DND-41 (cell line): ENCODE measurements around the gene DIS3L2.

ENCODE experiments used
- ATAC-seq: fragments of 200-7000 bp; cut with Tn5 transposase; 3 replicates; pipeline ENCODE4 v1.9.1; 2021; ENCODE audit warnings: low read depth; ENCODE audit not compliant: insufficient read depth
- DNase-seq: peaks from one replicate; pipeline ENCODE4 v3.0.0-alpha.2; 2020
- H2AFZ ChIP-seq: 2 replicates; pipeline ENCODE4 v1.6.0; 2012; ENCODE audit warnings: low read depth, low read length
- H3K27ac ChIP-seq: 2 replicates; pipeline ENCODE4 v1.5.1; 2012; ENCODE audit warnings: low read length, inconsistent platforms
- H3K27me3 ChIP-seq: fragments of 200-600 bp; sonication (generic); 2 replicates; pipeline ENCODE4 v1.6.0; 2012; ENCODE audit warnings: low read length, mild to moderate bottlenecking, inconsistent platforms; ENCODE audit not compliant: insufficient read depth, poor library complexity
- H3K36me3 ChIP-seq: 2 replicates; pipeline ENCODE4 v1.5.1; 2012; ENCODE audit warnings: low read length, inconsistent platforms; ENCODE audit not compliant: insufficient read depth
- H3K4me1 ChIP-seq: 2 replicates; pipeline ENCODE4 v1.5.1; 2012; ENCODE audit warnings: mild to moderate bottlenecking, low read length; ENCODE audit not compliant: insufficient read depth
- H3K4me2 ChIP-seq: 2 replicates; pipeline ENCODE4 v1.6.0; 2012; ENCODE audit warnings: mild to moderate bottlenecking, moderate library complexity, low read length, inconsistent platforms; ENCODE audit not compliant: insufficient read depth
- H3K4me3 ChIP-seq, 2 experiments: fragments of 200-600 bp in 1 of 2; shearing (Covaris generic) in 1 of 2; 2 replicates each; pipeline ENCODE4 v1.5.1; 2012 to 2016; ENCODE audit warnings: inconsistent platforms in 2 of 2, low read length in 2 of 2, mild to moderate bottlenecking in 2 of 2, low read depth in 1 of 2, moderate library complexity in 1 of 2
- H3K79me2 ChIP-seq: 2 replicates; pipeline ENCODE4 v1.6.0; 2012; ENCODE audit warnings: low read length, inconsistent platforms; ENCODE audit not compliant: insufficient read depth
- H3K9ac ChIP-seq: 2 replicates; pipeline ENCODE4 v1.6.0; 2012; ENCODE audit warnings: low read depth, mild to moderate bottlenecking, inconsistent platforms, low read length, moderate library complexity
- H3K9me3 ChIP-seq: 2 replicates; pipeline ENCODE4 v1.5.1; 2012; ENCODE audit warnings: low read length, moderate library complexity, mild to moderate bottlenecking, inconsistent platforms; ENCODE audit not compliant: insufficient read depth, severe bottlenecking
- H4K20me1 ChIP-seq: 2 replicates; pipeline ENCODE4 v1.6.0; 2012; ENCODE audit warnings: low read length; ENCODE audit not compliant: insufficient read depth
- EZH2 ChIP-seq: IDR thresholded peaks from 3 replicates; pipeline ENCODE4 v1.6.1; 2012; ENCODE audit warnings: borderline replicate concordance, low read depth, mild to moderate bottlenecking, moderate library complexity, low read length, inconsistent platforms; ENCODE audit not compliant: severe bottlenecking
- TF ChIP-seq, protein P1 (sequence below): IDR thresholded peaks from 2 replicates; pipeline ENCODE4 v1.5.1; 2012; ENCODE audit warnings: borderline replicate concordance, low read length, moderate library complexity, mild to moderate bottlenecking; ENCODE audit not compliant: poor library complexity, severe bottlenecking; ENCODE audit errors: extremely low read depth

DIS3L2 gene

DNA sequence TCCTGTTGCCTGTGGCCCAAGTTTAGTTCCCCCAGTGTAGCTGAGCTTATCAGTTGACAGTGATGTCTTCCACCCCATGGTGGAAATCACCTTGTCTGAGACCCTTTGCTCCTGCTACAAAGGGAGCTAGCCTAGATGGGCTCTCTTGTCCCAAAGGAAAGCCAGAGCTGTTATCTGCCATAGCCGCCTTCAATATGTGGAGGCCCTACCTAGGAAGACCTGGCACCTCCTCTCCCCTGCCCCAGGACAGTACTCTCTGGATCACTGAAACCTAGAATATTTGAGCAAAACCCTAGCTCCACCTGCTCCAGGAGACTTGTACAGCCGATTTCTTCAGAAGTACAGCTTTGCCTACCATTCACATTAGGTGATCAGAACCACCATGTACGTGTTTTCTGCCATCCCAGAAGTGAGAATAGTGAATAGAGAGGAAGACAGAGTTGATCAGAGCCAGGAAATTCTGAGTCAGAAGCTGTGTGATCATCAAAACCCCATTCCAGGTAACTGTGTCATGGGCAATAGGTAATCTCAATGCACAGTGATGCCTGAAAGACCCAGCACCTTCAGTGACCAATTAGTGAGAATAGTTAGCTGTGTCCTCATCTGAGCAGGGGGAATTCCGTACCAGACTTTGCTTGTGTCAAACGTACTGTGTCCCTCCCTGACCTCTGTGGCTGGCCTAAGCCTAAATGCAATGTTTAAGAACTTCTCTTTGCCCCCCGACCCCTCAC is 278.6 kb downstream of the DIS3L2 start:
- Histone ChIP-seq H3K27ac (no peak overlapping the region), H3K27me3 (no peaks in the 10 kb centered on the region), H3K36me3 (peaks cover 7% of the 10 kb centered on the region; the same call in 1 of the 2 replicates), H3K4me3 (no peak overlapping the region), H3K9ac (no peak overlapping the region), H3K79me2 (no peaks in the 10 kb centered on the region), H4K20me1 (no peaks in the 10 kb centered on the region), H3K4me1 (peaks cover 15% of the 10 kb centered on the region), H3K9me3 (no peaks in the 10 kb centered on the region), H2AFZ (no peak overlapping the region), H3K4me2 (no peak overlapping the region)
- no peak for TF ChIP-seq EZH2
- TF ChIP-seq, protein P1, sequence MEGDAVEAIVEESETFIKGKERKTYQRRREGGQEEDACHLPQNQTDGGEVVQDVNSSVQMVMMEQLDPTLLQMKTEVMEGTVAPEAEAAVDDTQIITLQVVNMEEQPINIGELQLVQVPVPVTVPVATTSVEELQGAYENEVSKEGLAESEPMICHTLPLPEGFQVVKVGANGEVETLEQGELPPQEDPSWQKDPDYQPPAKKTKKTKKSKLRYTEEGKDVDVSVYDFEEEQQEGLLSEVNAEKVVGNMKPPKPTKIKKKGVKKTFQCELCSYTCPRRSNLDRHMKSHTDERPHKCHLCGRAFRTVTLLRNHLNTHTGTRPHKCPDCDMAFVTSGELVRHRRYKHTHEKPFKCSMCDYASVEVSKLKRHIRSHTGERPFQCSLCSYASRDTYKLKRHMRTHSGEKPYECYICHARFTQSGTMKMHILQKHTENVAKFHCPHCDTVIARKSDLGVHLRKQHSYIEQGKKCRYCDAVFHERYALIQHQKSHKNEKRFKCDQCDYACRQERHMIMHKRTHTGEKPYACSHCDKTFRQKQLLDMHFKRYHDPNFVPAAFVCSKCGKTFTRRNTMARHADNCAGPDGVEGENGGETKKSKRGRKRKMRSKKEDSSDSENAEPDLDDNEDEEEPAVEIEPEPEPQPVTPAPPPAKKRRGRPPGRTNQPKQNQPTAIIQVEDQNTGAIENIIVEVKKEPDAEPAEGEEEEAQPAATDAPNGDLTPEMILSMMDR: no peak
- no peak for ATAC-seq
- DNase-seq: no peak

- no peak overlapping the region for H3K4me2 ChIP-seq
- H3K4me3 ChIP-seq: no peak overlapping the region
- no peaks in the 10 kb centered on the region for H3K9me3 ChIP-seq
- H3K27ac ChIP-seq: no peak overlapping the region
- DNase-seq (no peak), ATAC-seq (no peak)
- H4K20me1 ChIP-seq: no peaks in the 10 kb centered on the region
- H3K9ac ChIP-seq: no peak overlapping the region
- no peaks in the 10 kb centered on the region for H3K27me3 ChIP-seq
- TF ChIP-seq, protein P1: no peak
- TF ChIP-seq EZH2: no peak
- peaks cover 15% of the 10 kb centered on the region for H3K4me1 ChIP-seq
- no peak overlapping the region for H2AFZ ChIP-seq
- no peaks in the 10 kb centered on the region for H3K79me2 ChIP-seq
- peaks cover 7% of the 10 kb centered on the region; the same call in 1 of the 2 replicates for H3K36me3 ChIP-seq
These were observed 279.4 kb downstream of the DIS3L2 start for GRCh38 chr2:232240906-232241305.

DNA sequence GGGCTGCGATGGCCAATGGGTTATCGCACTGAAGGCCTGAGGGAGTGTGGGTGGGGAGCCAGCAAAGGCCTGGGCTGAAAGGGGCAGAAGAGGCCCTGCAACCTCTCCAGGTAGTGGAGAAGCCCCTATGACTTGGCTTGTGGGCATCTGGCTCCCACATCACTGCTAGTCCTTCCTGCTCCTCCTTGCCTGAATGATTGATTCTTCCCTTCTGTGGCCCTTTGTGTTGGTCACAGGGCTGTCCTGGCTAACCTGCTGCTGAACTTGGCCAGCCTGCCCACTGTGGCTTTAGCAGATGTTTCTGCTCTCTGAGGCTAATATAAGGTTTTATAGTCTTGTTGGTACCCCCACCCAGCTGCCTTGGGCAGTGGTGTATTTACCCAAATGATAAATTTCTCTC is 280.8 kb downstream of the DIS3L2 start:
- H3K27ac ChIP-seq: no peak overlapping the region
- no peaks in the 10 kb centered on the region for H3K27me3 ChIP-seq
- no peak overlapping the region for H3K9ac ChIP-seq
- TF ChIP-seq, protein P1: no peak
- no peak for TF ChIP-seq EZH2
- peaks cover 7% of the 10 kb centered on the region; the same call in 1 of the 2 replicates for H3K36me3 ChIP-seq
- no peak for DNase-seq
- no peaks in the 10 kb centered on the region for H3K79me2 ChIP-seq
- H3K4me2 ChIP-seq: no peak overlapping the region
- no peaks in the 10 kb centered on the region for H4K20me1 ChIP-seq
- peaks cover 5% of the 10 kb centered on the region for H3K4me1 ChIP-seq
- ATAC-seq: no peak
- H3K9me3 ChIP-seq: no peaks in the 10 kb centered on the region
- H2AFZ ChIP-seq: no peak overlapping the region
- H3K4me3 ChIP-seq: no peak overlapping the region
